OCI-LY7 (cell line): ENCODE results near the gene SCNN1B. TPM values are rescaled to one million over a fixed set of nuclear protein-coding genes. Genes with fewer than 3 reads are reported as not detected.

Experiments used
- BruUV-seq: library from RNA; stranded (reverse); fragments of 400-500 nt; replicated peaks from 2 replicates; lab custom pipeline; 2021; lab: Mats Ljungman, UMichigan
- CTCF ChIA-PET: fragments of 300-600 bp; sonication (Branson Sonifier 250); formaldehyde crosslinking; loops from one replicate; lab custom pipeline; 2022; ENCODE audit warnings: antibody characterized with exemption; ENCODE audit not compliant: unreplicated experiment; lab: Charles Lee
- POLR2A ChIA-PET: fragments of 300-600 bp; sonication (Branson Sonifier 250); formaldehyde crosslinking; loops from one replicate; lab custom pipeline; 2022; ENCODE audit warnings: antibody characterized with exemption; lab: Charles Lee
- DNase-seq: peaks from one replicate; pipeline ENCODE4 v3.0.0-alpha.2; 2015; ENCODE audit warnings: low spot score
- H2AFZ ChIP-seq: fragments of 200-600 bp; sonication (generic), shearing (Covaris generic); 2 replicates; pipeline ENCODE4 v1.6.1; 2014; ENCODE audit warnings: mild to moderate bottlenecking, antibody characterized with exemption, low read length, moderate library complexity
- H3K27ac ChIP-seq: fragments of 200-600 bp; sonication (generic); 2 replicates; pipeline ENCODE4 v1.5.1; 2014; ENCODE audit warnings: mixed run types, low read depth, mild to moderate bottlenecking, moderate library complexity, low read length, inconsistent platforms; ENCODE audit not compliant: poor library complexity, severe bottlenecking
- H3K36me3 ChIP-seq: fragments of 200-600 bp; sonication (generic); 2 replicates; pipeline ENCODE4 v1.6.1; 2014; ENCODE audit warnings: mild to moderate bottlenecking, antibody characterized with exemption, low read length, moderate library complexity, mixed read lengths; ENCODE audit not compliant: insufficient read depth
- H3K4me1 ChIP-seq: fragments of 200-600 bp; sonication (generic); 2 replicates; pipeline ENCODE4 v1.5.1; 2014; ENCODE audit warnings: mild to moderate bottlenecking, low read length; ENCODE audit not compliant: insufficient read depth, poor library complexity, severe bottlenecking
- H3K4me2 ChIP-seq: fragments of 200-600 bp; sonication (generic); 2 replicates; pipeline ENCODE4 v1.6.1; 2014; ENCODE audit warnings: mild to moderate bottlenecking, low read length
- H3K4me3 ChIP-seq: fragments of 200-600 bp; sonication (generic); 2 replicates; pipeline ENCODE4 v1.5.1; 2014; ENCODE audit warnings: mild to moderate bottlenecking, low read depth, low read length; ENCODE audit not compliant: poor library complexity, severe bottlenecking
- H3K79me2 ChIP-seq: fragments of 200-600 bp; sonication (generic); 2 replicates; pipeline ENCODE4 v1.6.1; 2016; ENCODE audit warnings: low read depth, mild to moderate bottlenecking, low read length, moderate library complexity, mixed read lengths; ENCODE audit not compliant: insufficient read depth
- H3K9me2 ChIP-seq: fragments of 200-600 bp; sonication (generic); 2 replicates; pipeline ENCODE4 v1.6.1; 2016; ENCODE audit warnings: mild to moderate bottlenecking, low read length, mixed read lengths; ENCODE audit not compliant: insufficient read depth
- H3K9me3 ChIP-seq: fragments of 200-600 bp; sonication (generic); 2 replicates; pipeline ENCODE4 v1.6.1; 2014; ENCODE audit warnings: mild to moderate bottlenecking, mixed run types, low read length, mixed read lengths
- H4K20me1 ChIP-seq: fragments of 200-600 bp; sonication (generic); 2 replicates; pipeline ENCODE4 v1.6.1; 2014; ENCODE audit warnings: mild to moderate bottlenecking, antibody characterized with exemption, low read length, moderate library complexity, mixed read lengths; ENCODE audit not compliant: insufficient read depth
- EZH2phosphoT487 ChIP-seq: fragments of 200-600 bp; sonication (generic); IDR thresholded peaks from 2 replicates; pipeline ENCODE4 v1.6.1; 2018; ENCODE audit warnings: low read depth, borderline replicate concordance, mild to moderate bottlenecking, mixed run types, antibody characterized with exemption, low read length, moderate library complexity, mixed read lengths
- intact Hi-C: fragments of 100-400 bp; cut with micrococcal nuclease; formaldehyde crosslinking; loops from one replicate; pipeline ENCODE4 v1.10.0; 2022; ENCODE audit not compliant: unreplicated experiment
- total RNA-seq, 2 experiments: library from RNA; depleted of rRNA in 1 of 2; stranded (reverse); fragments of >200 nt in 1 of 2; shearing (Covaris generic) in 1 of 2; gene quantifications; 2 replicates each; pipeline ENCODE4 v1.2.3, GENCODE V29; 2014 to 2022
- TF ChIP-seq, protein P1 (sequence below): fragments of 200-600 bp; sonication (generic); conservative IDR thresholded peaks from 2 replicates; pipeline ENCODE4 v1.5.1; 2014; ENCODE audit warnings: mild to moderate bottlenecking, antibody characterized with exemption, low read length, moderate library complexity, mixed read lengths

The SCNN1B gene
- total RNA-seq, 2 experiments from 2014 or later, result 0.23 TPM; not detected in 1

DNA sequence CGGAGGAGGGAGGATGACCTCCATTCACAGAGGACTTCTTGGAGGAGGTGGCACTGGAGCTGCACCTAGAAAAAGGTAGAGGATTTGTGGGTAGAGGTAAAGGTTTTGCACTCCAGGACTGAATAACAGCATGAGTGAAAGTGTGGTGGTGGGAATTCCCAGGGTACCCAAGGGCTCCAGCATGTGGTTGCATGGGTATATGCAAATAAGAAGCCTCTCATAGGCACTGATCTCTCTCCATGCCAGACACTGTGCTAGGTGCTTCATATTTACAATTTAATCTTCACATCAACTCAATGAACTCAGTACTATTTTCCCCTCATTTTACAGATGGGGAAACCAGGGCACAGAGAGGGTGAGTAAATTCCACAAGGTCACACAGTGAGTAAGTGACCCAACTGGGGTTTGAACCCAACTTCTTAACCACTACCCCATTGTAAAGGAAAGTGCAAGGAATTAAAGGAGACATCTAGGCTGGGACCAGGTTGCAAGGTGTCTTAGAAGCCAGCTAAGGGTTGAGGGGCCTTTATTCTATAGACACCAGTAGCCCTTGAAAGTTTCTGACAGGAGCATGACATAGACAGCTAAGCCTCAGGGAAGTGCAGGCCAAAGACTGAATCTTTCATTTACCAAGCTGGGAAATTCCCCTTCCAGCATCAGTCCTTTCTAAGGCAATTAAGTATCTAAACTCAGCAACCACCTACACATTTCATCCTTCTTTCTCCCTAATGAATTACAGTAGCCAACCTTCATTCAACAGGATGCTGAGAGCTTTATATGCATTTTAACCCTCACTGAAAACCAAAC lies 21.3 kb downstream of the SCNN1B start:
- Histone ChIP-seq H3K4me2 (no peak overlapping the region), H2AFZ (no peak overlapping the region), H3K4me1 (no peaks in the 10 kb centered on the region), H3K9me2 (no peaks in the 10 kb centered on the region), H4K20me1 (no peaks in the 10 kb centered on the region), H3K9me3 (no peaks in the 10 kb centered on the region), H3K27ac (no peak overlapping the region), H3K79me2 (no peaks in the 10 kb centered on the region), H3K36me3 (no peaks in the 10 kb centered on the region), H3K4me3 (no peak overlapping the region)
- no TSS peak for BruUV-seq
- DNase-seq, result no peak
- intact Hi-C loops, result no loop called here
- POLR2A ChIA-PET, result interaction anchor here (1.1 kb wide), 1 partner anchor 17 kb away, joined by 3 read pairs; no protein-coding TSS in a partner anchor
- no peak for TF ChIP-seq EZH2phosphoT487
- TF ChIP-seq, protein P1, sequence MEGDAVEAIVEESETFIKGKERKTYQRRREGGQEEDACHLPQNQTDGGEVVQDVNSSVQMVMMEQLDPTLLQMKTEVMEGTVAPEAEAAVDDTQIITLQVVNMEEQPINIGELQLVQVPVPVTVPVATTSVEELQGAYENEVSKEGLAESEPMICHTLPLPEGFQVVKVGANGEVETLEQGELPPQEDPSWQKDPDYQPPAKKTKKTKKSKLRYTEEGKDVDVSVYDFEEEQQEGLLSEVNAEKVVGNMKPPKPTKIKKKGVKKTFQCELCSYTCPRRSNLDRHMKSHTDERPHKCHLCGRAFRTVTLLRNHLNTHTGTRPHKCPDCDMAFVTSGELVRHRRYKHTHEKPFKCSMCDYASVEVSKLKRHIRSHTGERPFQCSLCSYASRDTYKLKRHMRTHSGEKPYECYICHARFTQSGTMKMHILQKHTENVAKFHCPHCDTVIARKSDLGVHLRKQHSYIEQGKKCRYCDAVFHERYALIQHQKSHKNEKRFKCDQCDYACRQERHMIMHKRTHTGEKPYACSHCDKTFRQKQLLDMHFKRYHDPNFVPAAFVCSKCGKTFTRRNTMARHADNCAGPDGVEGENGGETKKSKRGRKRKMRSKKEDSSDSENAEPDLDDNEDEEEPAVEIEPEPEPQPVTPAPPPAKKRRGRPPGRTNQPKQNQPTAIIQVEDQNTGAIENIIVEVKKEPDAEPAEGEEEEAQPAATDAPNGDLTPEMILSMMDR, result no peak
- CTCF ChIA-PET, result no interaction called here

DNA sequence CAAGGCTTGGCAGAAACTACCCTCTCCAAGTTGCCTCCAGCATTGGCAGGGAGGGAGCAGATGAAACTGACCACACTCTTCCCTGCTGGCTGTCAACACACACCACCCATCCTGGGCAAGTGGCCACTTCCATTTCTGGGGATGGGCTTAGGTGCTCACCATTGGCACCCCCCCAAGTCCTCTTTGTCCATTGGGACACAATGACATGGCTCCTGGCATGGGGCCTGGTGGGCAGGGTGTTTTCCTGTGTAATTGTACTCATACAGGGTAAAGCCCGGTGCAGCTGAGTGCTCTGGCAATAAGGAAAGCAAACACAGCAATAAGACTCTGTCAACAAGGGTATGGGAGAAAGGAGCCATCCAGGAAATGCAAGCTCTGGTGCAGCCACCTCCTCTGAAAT lies 22.6 kb downstream of the SCNN1B start:
- H3K36me3 ChIP-seq, result no peaks in the 10 kb centered on the region
- POLR2A ChIA-PET, result interaction anchor here (0.6 to 1.1 kb wide), 4 partner anchors 16 to 69 kb away, joined by 3 to 4 read pairs (median 3); no protein-coding TSS in a partner anchor
- BruUV-seq, result no TSS peak

More for the DNA sequence above, 22.6 kb downstream of the SCNN1B start:
- Histone ChIP-seq H3K4me1 (no peaks in the 10 kb centered on the region), H3K9me3 (no peaks in the 10 kb centered on the region), H3K27ac (no peak overlapping the region), H3K9me2 (no peaks in the 10 kb centered on the region), H3K4me2 (no peak overlapping the region), H2AFZ (no peak overlapping the region), H3K79me2 (no peaks in the 10 kb centered on the region), H3K4me3 (no peak overlapping the region), H4K20me1 (no peaks in the 10 kb centered on the region)
- DNase-seq, result no peak
- CTCF ChIA-PET, result no interaction called here
- TF ChIP-seq EZH2phosphoT487, result no peak
- TF ChIP-seq, protein P1, result no peak
- intact Hi-C loops, result no loop called here
